Stimulated activated naive CD8-positive, alpha-beta T cell treated with anti-CD3 and anti-CD28 coated beads, Interleukin-15, Interleukin-2, amounts not matched to agents 100 U/mL and 50 U/mL, for 24 hours (primary cell): ENCODE data around the gene RAP1GAP2.

ENCODE experiments used
- ATAC-seq: fragments of 150-1000 bp; cut with Tn5 transposase; one replicate; pipeline ENCODE4 v1.10.0; 2021
- DNase-seq: peaks from one replicate; pipeline ENCODE4 v3.0.0; 2021

Gene RAP1GAP2

GRCh38 chr17:2786176-2786881, 9.9 kb upstream of the RAP1GAP2 start:
- peak; percentile 94 for DNase-seq
- peak; percentile 98 for ATAC-seq

GRCh38 chr17:2789700-2790099, 6.5 kb upstream of the RAP1GAP2 start:
- ATAC-seq = no peak

GRCh38 chr17:2792366-2793169, 3.7 kb upstream of the RAP1GAP2 start:
- DNase-seq (peak; percentile 75), ATAC-seq (peak; percentile 70)

More at GRCh38 chr17:2789700-2790099, 6.5 kb upstream of the RAP1GAP2 start:
- DNase-seq = no peak

GRCh38 chr17:2794111-2794803, 2.0 kb upstream of the RAP1GAP2 start:
- no peak for DNase-seq

GRCh38 chr17:2795441-2796163, 636 bp upstream of the RAP1GAP2 start:
- no peak for ATAC-seq

More at GRCh38 chr17:2794111-2794803, 2.0 kb upstream of the RAP1GAP2 start:
- no peak for ATAC-seq

GRCh38 chr17:2797226-2797625, 988 bp downstream of the RAP1GAP2 start:
- DNase-seq (no peak), ATAC-seq (no peak)

More at GRCh38 chr17:2795441-2796163, 636 bp upstream of the RAP1GAP2 start:
- no peak for DNase-seq

GRCh38 chr17:2797637-2798036, 1.4 kb downstream of the RAP1GAP2 start:
- DNase-seq = no peak
- ATAC-seq = no peak

GRCh38 chr17:2798188-2798587, 1.9 kb downstream of the RAP1GAP2 start:
- ATAC-seq (no peak), DNase-seq (no peak)

GRCh38 chr17:2798678-2799077, 2.4 kb downstream of the RAP1GAP2 start:
- ATAC-seq = no peak
- DNase-seq = no peak

GRCh38 chr17:2799653-2800052, 3.4 kb downstream of the RAP1GAP2 start:
- DNase-seq (no peak), ATAC-seq (no peak)

GRCh38 chr17:2800367-2800766, 4.1 kb downstream of the RAP1GAP2 start:
- ATAC-seq = no peak
- no peak for DNase-seq

GRCh38 chr17:2801841-2802240, 5.6 kb downstream of the RAP1GAP2 start:
- ATAC-seq = no peak

GRCh38 chr17:2802574-2802973, 6.3 kb downstream of the RAP1GAP2 start:
- ATAC-seq = no peak

More at GRCh38 chr17:2801841-2802240, 5.6 kb downstream of the RAP1GAP2 start:
- no peak for DNase-seq

GRCh38 chr17:2803386-2803785, 7.1 kb downstream of the RAP1GAP2 start:
- ATAC-seq (no peak), DNase-seq (no peak)

More at GRCh38 chr17:2802574-2802973, 6.3 kb downstream of the RAP1GAP2 start:
- no peak for DNase-seq

GRCh38 chr17:2803971-2804370, 7.7 kb downstream of the RAP1GAP2 start:
- ATAC-seq = no peak
- DNase-seq = no peak

- no peak for ATAC-seq
- DNase-seq = no peak
Measured at GRCh38 chr17:2804912-2805311, 8.7 kb downstream of the RAP1GAP2 start.

GRCh38 chr17:2805961-2806360, 9.7 kb downstream of the RAP1GAP2 start:
- ATAC-seq = no peak
- no peak for DNase-seq

- ATAC-seq (no peak), DNase-seq (no peak)
Measured at GRCh38 chr17:2808367-2809335, 12.4 kb downstream of the RAP1GAP2 start.

- DNase-seq (no peak), ATAC-seq (no peak)
Measured at GRCh38 chr17:2809337-2809736, 13.1 kb downstream of the RAP1GAP2 start.

- DNase-seq (peak; percentile 21), ATAC-seq (no peak)
Measured at GRCh38 chr17:2814049-2814448, 17.8 kb downstream of the RAP1GAP2 start.
